ENCODE measurements around the gene LRGUK. TPM values are rescaled to one million over a fixed set of nuclear protein-coding genes. Genes with fewer than 3 reads are reported as not detected.

LRGUK gene
- total and polyA plus RNA-seq, 2 donors (not counting 3 experiments of a cell fraction or from before 2014, with no cell fraction given) = 0.10 to 0.11 TPM

DNA sequence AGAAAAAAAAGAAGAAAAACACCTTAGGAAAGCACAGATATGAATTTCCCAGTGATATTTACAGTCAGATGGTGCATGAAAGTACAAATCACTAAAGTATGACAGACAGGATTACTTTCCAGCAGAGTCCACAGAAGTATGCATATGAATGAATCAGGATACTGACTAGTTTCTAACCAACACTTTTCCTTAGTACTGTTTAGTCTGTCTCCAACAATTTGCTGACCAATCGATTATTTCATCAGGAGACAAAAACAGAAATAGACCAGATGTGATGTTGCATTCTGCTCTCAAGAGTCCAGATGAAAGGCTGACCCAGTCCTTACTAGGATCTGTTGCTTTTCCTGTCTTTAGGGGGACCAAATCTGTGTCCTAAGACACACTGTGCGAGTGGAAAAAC, 175.0 kb downstream of the LRGUK start:
- no peaks in the 10 kb centered on the region for H3K27me3 ChIP-seq (ENCODE audit: control insufficient read depth in 2 of 2, insufficient read depth in 2 of 2, low read length in 2 of 2)
- dilution Hi-C loops (cut with MboI; ENCODE audit: extremely low pct_ligation_motif_present, low sequenced_read_pairs) (no loop called here), intact Hi-C loops (cut with micrococcal nuclease) (no loop called here)
- FAIRE-seq (no peak), DNase-seq (ENCODE audit: low read depth, low spot score) (no peak)
- BruUV-seq (replicated peaks) = no TSS peak
- ChIA-PET CTCF (no interaction called here), POLR2A (no interaction called here)
- H3K4me3 ChIP-seq (replicated peaks in 1 of 3; ENCODE audit: insufficient read depth in 1 of 3, low read depth in 1 of 3, low read length in 3 of 3) = no peak overlapping the region
- peaks cover 2 to 6% of the 10 kb centered on the region in 2 experiments for H3K36me3 ChIP-seq (ENCODE audit: control insufficient read depth in 2 of 2, extremely low read depth in 1 of 2, insufficient read depth in 2 of 2, low read length in 2 of 2)
- no peak for TF ChIP-seq MYC (IDR thresholded peaks at IDR 0.05; ENCODE audit: low read depth, low read length)
- TF ChIP-seq POLR2A (IDR thresholded peaks at IDR 0.05; ENCODE audit: low read depth, low read length) = no peak
- TF ChIP-seq POLR2AphosphoS5 (IDR thresholded peaks at IDR 0.05; ENCODE audit: insufficient read depth, low read depth, low read length) = no peak
- no peak for TF ChIP-seq JUN (IDR thresholded peaks at IDR 0.05; ENCODE audit: borderline replicate concordance, insufficient read depth, insufficient read length, low read depth)
- TF ChIP-seq FOS (IDR thresholded peaks at IDR 0.05; ENCODE audit: borderline replicate concordance, insufficient read depth, low read length) = no peak
- TF ChIP-seq, protein P1, sequence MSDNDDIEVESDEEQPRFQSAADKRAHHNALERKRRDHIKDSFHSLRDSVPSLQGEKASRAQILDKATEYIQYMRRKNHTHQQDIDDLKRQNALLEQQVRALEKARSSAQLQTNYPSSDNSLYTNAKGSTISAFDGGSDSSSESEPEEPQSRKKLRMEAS (IDR thresholded peaks at IDR 0.05; ENCODE audit: insufficient read depth, insufficient read length) = no peak
- TF ChIP-seq, protein P2, sequence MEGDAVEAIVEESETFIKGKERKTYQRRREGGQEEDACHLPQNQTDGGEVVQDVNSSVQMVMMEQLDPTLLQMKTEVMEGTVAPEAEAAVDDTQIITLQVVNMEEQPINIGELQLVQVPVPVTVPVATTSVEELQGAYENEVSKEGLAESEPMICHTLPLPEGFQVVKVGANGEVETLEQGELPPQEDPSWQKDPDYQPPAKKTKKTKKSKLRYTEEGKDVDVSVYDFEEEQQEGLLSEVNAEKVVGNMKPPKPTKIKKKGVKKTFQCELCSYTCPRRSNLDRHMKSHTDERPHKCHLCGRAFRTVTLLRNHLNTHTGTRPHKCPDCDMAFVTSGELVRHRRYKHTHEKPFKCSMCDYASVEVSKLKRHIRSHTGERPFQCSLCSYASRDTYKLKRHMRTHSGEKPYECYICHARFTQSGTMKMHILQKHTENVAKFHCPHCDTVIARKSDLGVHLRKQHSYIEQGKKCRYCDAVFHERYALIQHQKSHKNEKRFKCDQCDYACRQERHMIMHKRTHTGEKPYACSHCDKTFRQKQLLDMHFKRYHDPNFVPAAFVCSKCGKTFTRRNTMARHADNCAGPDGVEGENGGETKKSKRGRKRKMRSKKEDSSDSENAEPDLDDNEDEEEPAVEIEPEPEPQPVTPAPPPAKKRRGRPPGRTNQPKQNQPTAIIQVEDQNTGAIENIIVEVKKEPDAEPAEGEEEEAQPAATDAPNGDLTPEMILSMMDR (IDR thresholded peaks at IDR 0.05; ENCODE audit: extremely low read depth in 1 of 2, insufficient read depth in 1 of 2, low read depth in 1 of 2, low read length in 2 of 2) = no peak
- no peaks in the 10 kb centered on the region for H3K79me2 ChIP-seq (ENCODE audit: control insufficient read depth, insufficient read depth, low read length)
- H4K20me1 ChIP-seq (replicated peaks; ENCODE audit: control insufficient read depth, extremely low read depth, insufficient read depth, low read length) = no peaks in the 10 kb centered on the region
- no peaks in the 10 kb centered on the region for H3K4me1 ChIP-seq (ENCODE audit: control insufficient read depth, extremely low read depth, insufficient read depth, low read length)
- H3K27ac ChIP-seq (ENCODE audit: insufficient read depth, low read depth, low read length) = no peak overlapping the region
- no peak overlapping the region for H3K4me2 ChIP-seq (ENCODE audit: insufficient read depth, low read length)
- no peak overlapping the region for H3K9ac ChIP-seq (replicated peaks; ENCODE audit: extremely low read depth, insufficient read depth, low read length)
- H3K9me1 ChIP-seq (replicated peaks; ENCODE audit: control insufficient read depth, extremely low read depth, insufficient read depth, low read length) = no peaks in the 10 kb centered on the region
- H3K9me3 ChIP-seq (replicated peaks; ENCODE audit: control insufficient read depth, insufficient read depth, low read length) = no peaks in the 10 kb centered on the region
- H2AFZ ChIP-seq (ENCODE audit: low read depth, low read length) = no peak overlapping the region
